IgD-negative memory B cell (primary cell): Measurements from ENCODE around the gene LIX1L. TPM values are rescaled to one million over a fixed set of nuclear protein-coding genes. Genes with fewer than 3 reads are reported as not detected.

Source experiments
- H3K27ac Mint-ChIP-seq, 3 donors: one replicate each; pipeline ENCODE4 v1.8.0; 2020 to 2022; ENCODE audit warnings: mild to moderate bottlenecking in 3 of 3, mixed read lengths in 3 of 3, moderate library complexity in 1 of 3
- H3K27me3 Mint-ChIP-seq: one replicate; pipeline ENCODE4 v1.8.0; 2021; ENCODE audit warnings: mixed read lengths
- H3K36me3 Mint-ChIP-seq: one replicate; pipeline ENCODE4 v1.8.0; 2020; ENCODE audit warnings: mild to moderate bottlenecking, mixed read lengths
- H3K4me1 Mint-ChIP-seq, 3 donors: one replicate each; pipeline ENCODE4 v1.8.0; 2020 to 2022; ENCODE audit warnings: mixed read lengths in 3 of 3, mild to moderate bottlenecking in 1 of 3
- H3K4me3 Mint-ChIP-seq, 4 donors: one replicate each; pipeline ENCODE4 v1.8.0; 2020 to 2022; ENCODE audit warnings: mild to moderate bottlenecking in 4 of 4, mixed read lengths in 4 of 4, moderate library complexity in 3 of 4
- H3K9me3 Mint-ChIP-seq, 3 donors: one replicate each; pipeline ENCODE4 v1.8.0; 2020 to 2021; ENCODE audit warnings: mixed read lengths in 3 of 3, mild to moderate bottlenecking in 1 of 3
- polyA plus RNA-seq: library from polyadenylated mRNA; unstranded; fragments of 300-500 nt; fragmentation: Illumina TruSeq; gene quantifications from one replicate; pipeline ENCODE4 v1.2.3, GENCODE V29; 2021

Gene LIX1L
- polyA plus RNA-seq: 12.8 TPM

GRCh38 chr1:145957443-145958319 lies at the start of gene LIX1L:
TSS of gene LIX1L (minus strand) at chr1:145958017. CDS start at chr1:145957927, 90 bp downstream.
- no peaks in the 10 kb centered on the region for H3K36me3 Mint-ChIP-seq
- peak within 1 kb of the TSS; percentile 41 to 96 (median 84) for H3K27ac Mint-ChIP-seq
- H3K27me3 Mint-ChIP-seq: peaks cover 1% of the 10 kb centered on the region
- H3K9me3 Mint-ChIP-seq: no peaks in the 10 kb centered on the region
- H3K4me1 Mint-ChIP-seq: peaks cover 40 to 60% (median 45%) of the 10 kb centered on the region in 3 donors
- H3K4me3 Mint-ChIP-seq: peak within 1 kb of the TSS; percentile 92 to 99 (median 97)

- peak overlapping the region in 2 of 4 donors; percentile 46 to 60 for H3K4me3 Mint-ChIP-seq
Measured at GRCh38 chr1:146001709-146002108, 43.9 kb upstream of the LIX1L start.

GRCh38 chr1:145999321-146000024 lies 41.7 kb upstream of the LIX1L start:
- H3K27me3 Mint-ChIP-seq: no peaks in the 10 kb centered on the region
- peaks cover 0 to 3% (median 0%) of the 10 kb centered on the region in 3 donors for H3K9me3 Mint-ChIP-seq
- peaks cover 31 to 41% (median 36%) of the 10 kb centered on the region in 3 donors for H3K4me1 Mint-ChIP-seq
- peak overlapping the region; percentile 82 to 98 (median 97) for H3K4me3 Mint-ChIP-seq
- peaks cover 15% of the 10 kb centered on the region for H3K36me3 Mint-ChIP-seq
- H3K27ac Mint-ChIP-seq: peak overlapping the region; percentile 76 to 99 (median 96)

More at GRCh38 chr1:146001709-146002108, 43.9 kb upstream of the LIX1L start:
- H3K27ac Mint-ChIP-seq: peak overlapping the region; percentile 50 to 80 (median 71)
- H3K27me3 Mint-ChIP-seq: no peaks in the 10 kb centered on the region
- H3K9me3 Mint-ChIP-seq: no peaks in the 10 kb centered on the region
- peaks cover 2% of the 10 kb centered on the region for H3K36me3 Mint-ChIP-seq
- peaks cover 41 to 55% (median 49%) of the 10 kb centered on the region in 3 donors for H3K4me1 Mint-ChIP-seq

- Mint-ChIP-seq H3K27ac (peak overlapping the region; percentile 76 to 99 (median 98)), H3K36me3 (peaks cover 27% of the 10 kb centered on the region), H3K27me3 (no peaks in the 10 kb centered on the region), H3K4me1 (peaks cover 30 to 38% (median 36%) of the 10 kb centered on the region in 3 donors), H3K4me3 (peak overlapping the region; percentile 82 to 98 (median 97)), H3K9me3 (peaks cover 0 to 3% (median 0%) of the 10 kb centered on the region in 3 donors)
Measured at GRCh38 chr1:145997718-145998023, 39.9 kb upstream of the LIX1L start.

GRCh38 chr1:145997016-145997717 lies 39.4 kb upstream of the LIX1L start:
- peaks cover 0 to 3% (median 0%) of the 10 kb centered on the region in 3 donors for H3K9me3 Mint-ChIP-seq

GRCh38 chr1:145996433-145997015 lies 38.7 kb upstream of the LIX1L start, which contains the start of gene TXNIP:
TSS of gene TXNIP (minus strand) at chr1:145996579. CDS start at chr1:145996266, 313 bp downstream.
- Mint-ChIP-seq H3K4me1 (peaks cover 32 to 42% (median 35%) of the 10 kb centered on the region in 3 donors), H3K36me3 (peaks cover 27% of the 10 kb centered on the region), H3K4me3 (peak within 1 kb of the TSS; percentile 82 to 98 (median 97)), H3K9me3 (peaks cover 0 to 3% (median 0%) of the 10 kb centered on the region in 3 donors), H3K27ac (peak within 1 kb of the TSS; percentile 76 to 99 (median 98)), H3K27me3 (no peaks in the 10 kb centered on the region)

More at GRCh38 chr1:145997016-145997717, 39.4 kb upstream of the LIX1L start:
- no peaks in the 10 kb centered on the region for H3K27me3 Mint-ChIP-seq
- peak overlapping the region; percentile 76 to 99 (median 98) for H3K27ac Mint-ChIP-seq
- peaks cover 34 to 42% (median 39%) of the 10 kb centered on the region in 3 donors for H3K4me1 Mint-ChIP-seq
- H3K36me3 Mint-ChIP-seq: peaks cover 27% of the 10 kb centered on the region
- peak overlapping the region; percentile 82 to 98 (median 97) for H3K4me3 Mint-ChIP-seq

- Mint-ChIP-seq H3K27ac (peak overlapping the region; percentile 76 to 99 (median 98)), H3K4me1 (peaks cover 29 to 42% (median 37%) of the 10 kb centered on the region in 3 donors), H3K36me3 (peaks cover 27% of the 10 kb centered on the region), H3K27me3 (no peaks in the 10 kb centered on the region), H3K9me3 (peaks cover 0 to 3% (median 0%) of the 10 kb centered on the region in 3 donors), H3K4me3 (peak overlapping the region; percentile 82 to 98 (median 97))
Measured at GRCh38 chr1:145995964-145996432, 38.2 kb upstream of the LIX1L start.

GRCh38 chr1:145995148-145995881 lies 37.5 kb upstream of the LIX1L start:
- peak overlapping the region; percentile 82 to 98 (median 97) for H3K4me3 Mint-ChIP-seq
- H3K4me1 Mint-ChIP-seq: peaks cover 30 to 46% (median 43%) of the 10 kb centered on the region in 3 donors
- H3K9me3 Mint-ChIP-seq: peaks cover 0 to 3% (median 0%) of the 10 kb centered on the region in 3 donors
- no peaks in the 10 kb centered on the region for H3K27me3 Mint-ChIP-seq
- H3K27ac Mint-ChIP-seq: peak overlapping the region; percentile 76 to 99 (median 98)
- peaks cover 27% of the 10 kb centered on the region for H3K36me3 Mint-ChIP-seq

- Mint-ChIP-seq H3K9me3 (peaks cover 0 to 3% (median 0%) of the 10 kb centered on the region in 3 donors), H3K27ac (peak overlapping the region; percentile 59 to 99 (median 76)), H3K27me3 (no peaks in the 10 kb centered on the region), H3K4me1 (peaks cover 28 to 42% (median 41%) of the 10 kb centered on the region in 3 donors), H3K4me3 (peak overlapping the region; percentile 82 to 98 (median 97)), H3K36me3 (peaks cover 27% of the 10 kb centered on the region)
Measured at GRCh38 chr1:145994391-145995120, 36.7 kb upstream of the LIX1L start.

- Mint-ChIP-seq H3K4me3 (peak overlapping the region; percentile 82 to 98 (median 97)), H3K27ac (peak overlapping the region; percentile 21 to 99 (median 76)), H3K36me3 (peaks cover 27% of the 10 kb centered on the region), H3K9me3 (peaks cover 0 to 3% (median 0%) of the 10 kb centered on the region in 3 donors), H3K27me3 (no peaks in the 10 kb centered on the region), H3K4me1 (peaks cover 28 to 40% (median 38%) of the 10 kb centered on the region in 3 donors)
Measured at GRCh38 chr1:145993618-145994390, 36.0 kb upstream of the LIX1L start.

GRCh38 chr1:145992958-145993617 lies 35.3 kb upstream of the LIX1L start:
- Mint-ChIP-seq H3K27ac (peak overlapping the region; percentile 33 to 80 (median 64)), H3K9me3 (peaks cover 0 to 3% (median 0%) of the 10 kb centered on the region in 3 donors), H3K4me3 (peak overlapping the region; percentile 82 to 98 (median 97)), H3K27me3 (no peaks in the 10 kb centered on the region), H3K4me1 (peaks cover 27 to 42% (median 38%) of the 10 kb centered on the region in 3 donors), H3K36me3 (peaks cover 27% of the 10 kb centered on the region)
